HepG2 (cell line): ENCODE results near the gene IFT27. TPM values are rescaled to one million over a fixed set of nuclear protein-coding genes. Genes with fewer than 3 reads are reported as not detected.

Source experiments
- ATAC-seq: fragments of 200-7000 bp; cut with Tn5 transposase; 3 replicates; pipeline ENCODE4 v1.9.1; 2020; ENCODE audit warnings: mild to moderate bottlenecking, moderate library complexity
- BruUV-seq: library from RNA; stranded (reverse); fragments of 400-500 nt; replicated peaks from 2 replicates; lab custom pipeline; 2021; lab: Mats Ljungman, UMichigan
- CTCF ChIA-PET: fragments of 300-600 bp; formaldehyde crosslinking; extraction: SDS; loops from one replicate; lab custom pipeline; 2021; ENCODE audit warnings: low total read pairs, inconsistent platforms, low intra/inter-chr PET ratio; lab: Yijun Ruan, JAX
- POLR2A ChIA-PET: fragments of 350-600 bp; sonication (Branson Sonifier 250); formaldehyde crosslinking; loops from one replicate; lab custom pipeline; 2020; ENCODE audit warnings: antibody characterized with exemption, inconsistent platforms; lab: Yijun Ruan, JAX
- DNase-seq: peaks from one replicate; pipeline ENCODE4 v3.0.0-alpha.2; 2015; ENCODE audit warnings: low spot score
- FAIRE-seq: peaks from 3 replicates; lab custom pipeline; 2011; peaks lifted over from hg19 to GRCh38; lab: Jason Lieb, UNC
- H2AFZ ChIP-seq: one replicate; pipeline ENCODE4 v1.6.1; 2011; ENCODE audit warnings: low read length, inconsistent platforms
- H3K27ac ChIP-seq: fragments of 300-600 bp; 3 replicates; pipeline ENCODE4 v1.8.0; 2011; ENCODE audit warnings: mixed run types, mild to moderate bottlenecking, mixed read lengths, low read length, inconsistent platforms; ENCODE audit not compliant: insufficient read depth; ENCODE audit errors: extremely low read length
- H3K27me3 ChIP-seq, 2 experiments: fragments of 200-600 bp in 1 of 2; 2 replicates in 1 of 2; 3 replicates in 1 of 2; pipeline versions ENCODE4 v1.6.0 to v1.8.0; 2011; ENCODE audit warnings: low read length in 2 of 2, mild to moderate bottlenecking in 2 of 2, moderate library complexity in 2 of 2, inconsistent platforms in 1 of 2; ENCODE audit not compliant: insufficient read depth in 2 of 2, control insufficient read depth in 1 of 2
- H3K36me3 ChIP-seq, 2 experiments: fragments of 200-600 bp in 1 of 2; replicated peaks in 1 of 2; 2 replicates in 1 of 2; 3 replicates in 1 of 2; pipeline versions ENCODE4 v1.5.1 to v1.8.0; 2011; ENCODE audit warnings: low read length in 2 of 2, inconsistent platforms in 1 of 2; ENCODE audit not compliant: insufficient read depth in 2 of 2, control insufficient read depth in 1 of 2
- H3K4me1 ChIP-seq: 2 replicates; pipeline ENCODE4 v1.5.1; 2012; ENCODE audit warnings: low read length, inconsistent platforms; ENCODE audit not compliant: insufficient read depth
- H3K4me2 ChIP-seq: 2 replicates; pipeline ENCODE4 v1.6.0; 2011; ENCODE audit warnings: low read depth, low read length, inconsistent platforms
- H3K4me3 ChIP-seq, 3 experiments: fragments of 200-600 bp in 1 of 3; sonication (generic), shearing (Covaris generic) in 1 of 3; replicated peaks in 1 of 3; 2 replicates each; pipeline ENCODE4 v1.5.1; 2011 to 2016; ENCODE audit warnings: low read length in 3 of 3, inconsistent platforms in 2 of 3, low read depth in 2 of 3, mild to moderate bottlenecking in 2 of 3, control low read depth in 1 of 3, mixed read lengths in 1 of 3; ENCODE audit not compliant: insufficient read depth in 1 of 3
- H3K79me2 ChIP-seq: one replicate; pipeline ENCODE4 v1.6.1; 2011; ENCODE audit warnings: low read length, inconsistent platforms; ENCODE audit not compliant: insufficient read depth
- H3K9ac ChIP-seq: 2 replicates; pipeline ENCODE4 v1.6.0; 2011; ENCODE audit warnings: mild to moderate bottlenecking, low read depth, low read length, inconsistent platforms; ENCODE audit not compliant: insufficient read depth
- H3K9me3 ChIP-seq: 2 replicates; pipeline ENCODE4 v1.5.1; 2012; ENCODE audit warnings: mild to moderate bottlenecking, low read length
- H4K20me1 ChIP-seq: 2 replicates; pipeline ENCODE4 v1.6.0; 2011; ENCODE audit warnings: inconsistent platforms, mild to moderate bottlenecking, low read length, moderate library complexity; ENCODE audit not compliant: insufficient read depth
- ATF7 ChIP-seq, 2 experiments: fragments of 450-650 bp in 1 of 2; sonication (generic) in 1 of 2; formaldehyde crosslinking in 1 of 2; IDR thresholded peaks; 2 replicates each; pipeline versions ENCODE4 v1.4.0 to v1.6.1; 2016 to 2020; ENCODE audit warnings: antibody characterized with exemption in 1 of 2, mild to moderate bottlenecking in 1 of 2, missing genetic modification reagents in 1 of 2
- CREB1 ChIP-seq, 2 experiments: fragments of 450-650 bp in 1 of 2; IDR thresholded peaks; 2 replicates each; pipeline ENCODE4 v1.6.1; 2016 to 2017; ENCODE audit warnings: control low read depth in 1 of 2, mild to moderate bottlenecking in 1 of 2, missing compliant biosample characterization in 1 of 2, missing genetic modification characterization in 1 of 2
- NPAS2 ChIP-seq: sonication (generic); formaldehyde crosslinking; IDR thresholded peaks from 2 replicates; pipeline ENCODE4 v1.8.0; 2022; ENCODE audit warnings: mild to moderate bottlenecking, missing genetic modification reagents, borderline replicate concordance
- TSC22D2 ChIP-seq: sonication (generic); formaldehyde crosslinking; IDR thresholded peaks from 2 replicates; pipeline ENCODE4 v1.5.1; 2020; ENCODE audit warnings: missing genetic modification reagents, mild to moderate bottlenecking, borderline replicate concordance
- ZFP82 ChIP-seq: sonication (generic); formaldehyde crosslinking; IDR thresholded peaks from 2 replicates; pipeline ENCODE4 v1.5.1; 2020; ENCODE audit warnings: mild to moderate bottlenecking, missing genetic modification reagents, borderline replicate concordance
- ZNF12 ChIP-seq: sonication (generic); formaldehyde crosslinking; IDR thresholded peaks from 2 replicates; pipeline ENCODE4 v1.5.0; 2020; ENCODE audit warnings: missing genetic modification reagents
- ZNF138 ChIP-seq: sonication (generic); formaldehyde crosslinking; IDR thresholded peaks from 2 replicates; pipeline ENCODE4 v1.5.0; 2020; ENCODE audit warnings: mild to moderate bottlenecking, low read depth, missing genetic modification reagents
- WGBS: methylation state at CpG from one replicate; pipeline ENCODE4 v1.1.6; 2017; ENCODE audit warnings: low lambda C conversion rate; 5-methylcytosine and 5-hydroxymethylcytosine counted together
- in situ Hi-C: cut with HindIII; loops from 2 replicates; pipeline ENCODE4 v1.10.0; 2017; ENCODE audit warnings: low pct_unique_long_range_greater_than_20kb; ENCODE audit not compliant: extremely low pct_ligation_motif_present
- intact Hi-C: fragments of 100-400 bp; cut with micrococcal nuclease; formaldehyde crosslinking; loops from one replicate; pipeline ENCODE4 v1.10.0; 2022; ENCODE audit not compliant: unreplicated experiment
- polyA plus RNA-seq, 8 experiments: library from polyadenylated mRNA; depleted of rRNA in 3 of 8; stranded (reverse) in 7 of 8; unstranded in 1 of 8; fragments of >200 nt; fragmentation: Illumina TruSeq in 4 of 8; extraction: Trizol in 4 of 8; gene quantifications; 2 replicates each; pipeline versions ENCODE4 v1.2.1 to v1.2.3, GENCODE V29; 2011 to 2016; ENCODE audit warnings: low read depth in 4 of 8, missing spikeins in 1 of 8, mixed read lengths in 1 of 8; ENCODE audit not compliant: insufficient read depth in 1 of 8
- total RNA-seq, 5 experiments: library from RNA; depleted of rRNA; stranded (reverse); fragments of >200 nt; fragmentation: Illumina TruSeq; extraction: Trizol; gene quantifications; 2 replicates each; pipeline ENCODE4 v1.2.3, GENCODE V29; 2016; ENCODE audit warnings: low read depth in 1 of 5

The IFT27 gene
- total and polyA plus RNA-seq, 2 of the 13 experiments (the other 11 are each of a cell fraction or from before 2014, with no cell fraction given): 0.25 to 0.33 TPM

- no peak for TF ChIP-seq ZFP82 (CRISPR knock-in tag)
- TF ChIP-seq NPAS2 (CRISPR knock-in tag): no peak
- no peak for TF ChIP-seq ZNF138
- no peak for TF ChIP-seq TSC22D2 (CRISPR knock-in tag)
Measured at GRCh38 chr22:36819112-36819511, 43.2 kb upstream of the IFT27 start (continued).

- ChIA-PET CTCF (no interaction called here), POLR2A (no interaction called here)
- Histone ChIP-seq H3K9ac (no peak overlapping the region), H3K4me2 (no peak overlapping the region), H3K79me2 (no peaks in the 10 kb centered on the region), H2AFZ (no peak overlapping the region), H3K4me3 (no peak overlapping the region), H3K9me3 (no peaks in the 10 kb centered on the region), H3K4me1 (no peaks in the 10 kb centered on the region), H3K36me3 (no peaks in the 10 kb centered on the region), H3K27ac (no peak overlapping the region), H3K27me3 (peaks cover 6 to 72% of the 10 kb centered on the region in 2 experiments; a peak in 4 of 5 replicates), H4K20me1 (no peaks in the 10 kb centered on the region)
- WGBS: 0% methylated on average over 1 of the region's 6 CpGs
- DNase-seq (no peak), FAIRE-seq (no peak), ATAC-seq (no peak)
- in situ Hi-C loops: no loop called here
- TF ChIP-seq CREB1 (IDR thresholded peaks at IDR 0.05) (peak; percentile 94), CREB1 (CRISPR knock-in tag; IDR thresholded peaks at IDR 0.05) (no peak), ATF7 (IDR thresholded peaks at IDR 0.05) (peak; percentile 91), ATF7 (CRISPR knock-in tag; IDR thresholded peaks at IDR 0.05) (no peak), ZNF12 (CRISPR knock-in tag) (no peak)
- BruUV-seq: no TSS peak
- intact Hi-C loops: no loop called here
Measured at GRCh38 chr22:36818010-36818642, 42.2 kb upstream of the IFT27 start.
